Right ventricle myocardium inferior (tissue), 1 donor: ENCODE data around the gene SMG9. TPM values are rescaled to one million over a fixed set of nuclear protein-coding genes. Genes with fewer than 3 reads are reported as not detected.

Experiments used
- ATAC-seq: fragments of 200-7000 bp; cut with Tn5 transposase; one replicate; pipeline ENCODE4 v1.9.1; 2020; ENCODE audit warnings: mild to moderate bottlenecking, moderate library complexity
- DNase-seq: peaks from one replicate; pipeline ENCODE4 v3.0.0; 2021; ENCODE audit errors: missing footprints
- intact Hi-C: fragments of 100-400 bp; cut with DNase I; formaldehyde crosslinking; loops from one replicate; pipeline ENCODE4 v1.11.0; 2022
- total RNA-seq: library from RNA; stranded (reverse); fragmentation: NEBNext Ultra II Directional; extraction: Animal tissue kit (Norgen Biotek cat#: 25700); gene quantifications from one replicate; pipeline ENCODE4 v1.2.1, GENCODE V29; 2021
- donor health status: DM: no; HTN: yes; CAD: no; lungs with severe emphysema.

The SMG9 gene
- total RNA-seq, 1 donor from 2014 or later, result 15.7 TPM

- intact Hi-C loops, result no loop called here
- DNase-seq (no peak), ATAC-seq (no peak)
Observed at GRCh38 chr19:43708716-43709115, 46.0 kb downstream of the SMG9 start.

- intact Hi-C loops, result no loop called here
- no peak for ATAC-seq
- no peak for DNase-seq
Observed at GRCh38 chr19:43707158-43707712, 47.5 kb downstream of the SMG9 start.

GRCh38 chr19:43705729-43706128 is 49.0 kb downstream of the SMG9 start:
- no peak for DNase-seq
- intact Hi-C loops, result no loop called here
- ATAC-seq, result no peak

GRCh38 chr19:43704002-43704705 is 50.6 kb downstream of the SMG9 start:
- no peak for DNase-seq

GRCh38 chr19:43700395-43701000 is 54.3 kb downstream of the SMG9 start:
- DNase-seq (peak; percentile 77), ATAC-seq (peak; percentile 78)
- intact Hi-C loops, result no loop called here

More at GRCh38 chr19:43704002-43704705, 50.6 kb downstream of the SMG9 start:
- intact Hi-C loops, result no loop called here
- ATAC-seq, result no peak

GRCh38 chr19:43699506-43700394 is 55.0 kb downstream of the SMG9 start:
- no peak for DNase-seq

GRCh38 chr19:43697295-43697694 is 57.5 kb downstream of the SMG9 start:
- intact Hi-C loops, result no loop called here
- DNase-seq (no peak), ATAC-seq (no peak)

More at GRCh38 chr19:43699506-43700394, 55.0 kb downstream of the SMG9 start:
- ATAC-seq, result peak; percentile 36
- intact Hi-C loops, result no loop called here

- no peak for ATAC-seq
- intact Hi-C loops, result no loop called here
- no peak for DNase-seq
Observed at GRCh38 chr19:43695985-43696704, 58.6 kb downstream of the SMG9 start.

GRCh38 chr19:43694553-43694952 is 60.2 kb downstream of the SMG9 start:
- DNase-seq (no peak), ATAC-seq (no peak)
- intact Hi-C loops, result no loop called here

- intact Hi-C loops, result no loop called here
- ATAC-seq (no peak), DNase-seq (no peak)
Observed at GRCh38 chr19:43692877-43693276, 61.9 kb downstream of the SMG9 start.

- no peak for DNase-seq
- intact Hi-C loops, result no loop called here
- no peak for ATAC-seq
Observed at GRCh38 chr19:43692385-43692784, 62.4 kb downstream of the SMG9 start.

GRCh38 chr19:43691755-43692154 is 63.0 kb downstream of the SMG9 start:
- no peak for ATAC-seq
- DNase-seq, result no peak
- intact Hi-C loops, result no loop called here

GRCh38 chr19:43690890-43691289 is 63.9 kb downstream of the SMG9 start:
- ATAC-seq, result no peak
- intact Hi-C loops, result no loop called here
- no peak for DNase-seq

GRCh38 chr19:43690444-43690843 is 64.3 kb downstream of the SMG9 start:
- intact Hi-C loops, result no loop called here
- ATAC-seq (no peak), DNase-seq (no peak)

GRCh38 chr19:43688059-43688701 is 66.6 kb downstream of the SMG9 start:
- intact Hi-C loops, result no loop called here
- no peak for ATAC-seq
- DNase-seq, result no peak

GRCh38 chr19:43687660-43687997 is 67.1 kb downstream of the SMG9 start:
- intact Hi-C loops, result no loop called here
- DNase-seq (no peak), ATAC-seq (no peak)

- intact Hi-C loops, result no loop called here
- ATAC-seq (no peak), DNase-seq (no peak)
Observed at GRCh38 chr19:43684326-43684725, 70.4 kb downstream of the SMG9 start.

GRCh38 chr19:43683905-43684304 is 70.9 kb downstream of the SMG9 start:
- DNase-seq (no peak), ATAC-seq (no peak)
- intact Hi-C loops, result no loop called here
